ENCODE results near the gene SEC22A. TPM values are rescaled to one million over a fixed set of nuclear protein-coding genes. Genes with fewer than 3 reads are reported as not detected.

The SEC22A gene
- total RNA-seq, 3 donors from 2014 or later (not counting 1 experiment from before 2014, with no cell fraction given), result 16.4 to 21.2 (median 17.0) TPM

DNA sequence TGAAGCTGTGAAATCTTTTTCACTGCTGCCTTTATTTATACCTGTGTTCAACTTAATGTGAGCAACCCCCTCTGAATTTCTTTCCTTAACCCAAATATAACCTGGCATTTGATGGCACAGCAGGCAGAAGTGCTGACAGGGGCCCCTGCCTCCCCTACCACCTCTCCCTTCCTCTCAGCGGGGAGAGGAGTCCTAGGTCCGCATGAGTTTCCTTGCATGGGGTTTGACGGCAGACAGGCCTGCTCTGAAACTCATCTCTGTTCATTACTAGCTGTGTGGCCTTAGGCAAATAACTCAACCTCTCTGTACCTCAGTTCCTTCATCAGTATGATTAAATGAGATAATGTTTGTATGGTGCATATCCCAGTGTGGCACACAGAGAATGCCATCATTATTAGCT is 79.7 kb downstream of the SEC22A start:
- H3K4me1 Mint-ChIP-seq, result peaks cover 6 to 7% of the 10 kb centered on the region in 2 donors
- no peaks in the 10 kb centered on the region for H3K36me3 Mint-ChIP-seq
- H3K36me3 ChIP-seq (ENCODE audit: control insufficient read depth, insufficient read depth, low read length), result no peaks in the 10 kb centered on the region
- intact Hi-C loops (cut with micrococcal nuclease), result no loop called here
- 100% methylated on average over 3 of the region's 3 CpGs for whole genome bisulfite sequencing (ENCODE audit: insufficient coverage)
- no peak overlapping the region for H3K4me3 Mint-ChIP-seq
- ATAC-seq (no peak), DNase-seq (no peak)
- H3K27ac ChIP-seq (ENCODE audit: low read length), result no peak overlapping the region
- H3K27me3 ChIP-seq (ENCODE audit: control insufficient read depth, insufficient read depth, low read length), result no peaks in the 10 kb centered on the region
- H3K4me3 ChIP-seq (ENCODE audit: low read length), result no peak overlapping the region
- no peak overlapping the region for H3K27ac Mint-ChIP-seq
- H3K4me1 ChIP-seq (ENCODE audit: control insufficient read depth, insufficient read depth, low read length), result no peaks in the 10 kb centered on the region
- no peaks in the 10 kb centered on the region for H3K27me3 Mint-ChIP-seq (ENCODE audit: low read depth in 2 of 2)
- no peaks in the 10 kb centered on the region for H3K9me3 ChIP-seq (ENCODE audit: control insufficient read depth, insufficient read depth, low read length)
- TF ChIP-seq, protein P1, sequence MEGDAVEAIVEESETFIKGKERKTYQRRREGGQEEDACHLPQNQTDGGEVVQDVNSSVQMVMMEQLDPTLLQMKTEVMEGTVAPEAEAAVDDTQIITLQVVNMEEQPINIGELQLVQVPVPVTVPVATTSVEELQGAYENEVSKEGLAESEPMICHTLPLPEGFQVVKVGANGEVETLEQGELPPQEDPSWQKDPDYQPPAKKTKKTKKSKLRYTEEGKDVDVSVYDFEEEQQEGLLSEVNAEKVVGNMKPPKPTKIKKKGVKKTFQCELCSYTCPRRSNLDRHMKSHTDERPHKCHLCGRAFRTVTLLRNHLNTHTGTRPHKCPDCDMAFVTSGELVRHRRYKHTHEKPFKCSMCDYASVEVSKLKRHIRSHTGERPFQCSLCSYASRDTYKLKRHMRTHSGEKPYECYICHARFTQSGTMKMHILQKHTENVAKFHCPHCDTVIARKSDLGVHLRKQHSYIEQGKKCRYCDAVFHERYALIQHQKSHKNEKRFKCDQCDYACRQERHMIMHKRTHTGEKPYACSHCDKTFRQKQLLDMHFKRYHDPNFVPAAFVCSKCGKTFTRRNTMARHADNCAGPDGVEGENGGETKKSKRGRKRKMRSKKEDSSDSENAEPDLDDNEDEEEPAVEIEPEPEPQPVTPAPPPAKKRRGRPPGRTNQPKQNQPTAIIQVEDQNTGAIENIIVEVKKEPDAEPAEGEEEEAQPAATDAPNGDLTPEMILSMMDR (IDR thresholded peaks at IDR 0.05), result no peak
- H3K9me3 Mint-ChIP-seq, result no peaks in the 10 kb centered on the region

DNA sequence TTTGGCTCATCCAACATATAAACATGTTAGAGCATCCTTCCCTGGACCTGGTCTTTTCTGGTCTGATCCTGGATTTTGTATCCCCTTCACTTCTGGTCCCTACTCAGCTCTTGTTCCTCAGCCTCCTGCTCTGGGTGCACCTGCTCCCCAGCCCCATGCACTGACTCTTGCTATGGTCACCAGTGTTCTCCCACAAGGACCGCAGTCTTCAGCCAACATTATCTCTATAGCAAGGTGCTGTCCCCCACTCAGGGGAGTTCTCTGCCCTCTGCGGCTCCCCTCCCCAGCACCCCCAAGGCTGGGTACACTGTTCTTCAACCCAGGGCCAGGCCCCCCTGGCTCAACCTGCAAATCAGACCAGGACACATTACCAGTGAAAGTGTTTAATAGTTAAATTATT is 80.2 kb downstream of the SEC22A start:
- 100% methylated on average over 2 of the region's 2 CpGs for WGBS (ENCODE audit: insufficient coverage)
- no peak for ATAC-seq
- TF ChIP-seq, protein P1 (IDR thresholded peaks at IDR 0.05), result no peak

DNA sequence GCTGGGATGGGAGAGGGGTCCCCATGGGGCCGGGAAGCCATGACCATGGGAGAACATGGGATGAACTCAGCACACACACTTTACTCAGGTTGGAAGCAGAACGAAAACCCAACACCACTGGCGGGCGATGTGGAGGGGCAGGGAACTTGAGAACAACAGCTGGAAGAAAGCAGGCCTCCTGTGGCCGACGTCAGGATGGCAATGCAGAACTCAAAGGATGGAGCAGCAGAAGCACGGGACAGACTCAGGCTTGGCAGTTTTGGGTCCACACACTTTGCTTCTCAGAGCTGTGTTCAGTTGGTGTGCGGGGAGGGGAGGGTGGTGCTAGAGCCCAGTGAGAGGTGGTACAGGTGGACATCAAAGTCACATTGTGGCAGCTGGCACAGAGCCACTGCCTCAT is 80.7 kb downstream of the SEC22A start:
- no peak overlapping the region for H3K27ac ChIP-seq (ENCODE audit: low read length)
- intact Hi-C loops (cut with micrococcal nuclease), result no loop called here
- 86% methylated on average over 8 of the region's 8 CpGs for WGBS (ENCODE audit: insufficient coverage)
- H3K9me3 ChIP-seq (ENCODE audit: control insufficient read depth, insufficient read depth, low read length), result no peaks in the 10 kb centered on the region
- no peaks in the 10 kb centered on the region for H3K36me3 ChIP-seq (ENCODE audit: control insufficient read depth, insufficient read depth, low read length)
- no peaks in the 10 kb centered on the region for H3K4me1 ChIP-seq (ENCODE audit: control insufficient read depth, insufficient read depth, low read length)
- TF ChIP-seq, protein P1 (IDR thresholded peaks at IDR 0.05), result no peak
- Mint-ChIP-seq H3K9me3 (no peaks in the 10 kb centered on the region), H3K27ac (no peak overlapping the region), H3K36me3 (no peaks in the 10 kb centered on the region), H3K27me3 (ENCODE audit: low read depth in 2 of 2) (no peaks in the 10 kb centered on the region), H3K4me1 (peaks cover 0 to 5% of the 10 kb centered on the region in 2 donors), H3K4me3 (no peak overlapping the region)
- DNase-seq (no peak), ATAC-seq (no peak)
- H3K4me3 ChIP-seq (ENCODE audit: low read length), result no peak overlapping the region
- H3K27me3 ChIP-seq (ENCODE audit: control insufficient read depth, insufficient read depth, low read length), result no peaks in the 10 kb centered on the region

More for the DNA sequence above, 80.2 kb downstream of the SEC22A start:
- H3K27ac Mint-ChIP-seq, result no peak overlapping the region
- no peaks in the 10 kb centered on the region for H3K9me3 Mint-ChIP-seq
- intact Hi-C loops (cut with micrococcal nuclease), result no loop called here
- Histone ChIP-seq H3K9me3 (ENCODE audit: control insufficient read depth, insufficient read depth, low read length) (no peaks in the 10 kb centered on the region), H3K27me3 (ENCODE audit: control insufficient read depth, insufficient read depth, low read length) (no peaks in the 10 kb centered on the region), H3K36me3 (ENCODE audit: control insufficient read depth, insufficient read depth, low read length) (no peaks in the 10 kb centered on the region), H3K27ac (ENCODE audit: low read length) (no peak overlapping the region), H3K4me3 (ENCODE audit: low read length) (no peak overlapping the region), H3K4me1 (ENCODE audit: control insufficient read depth, insufficient read depth, low read length) (no peaks in the 10 kb centered on the region)
- no peak for DNase-seq
- no peaks in the 10 kb centered on the region for H3K27me3 Mint-ChIP-seq (ENCODE audit: low read depth in 2 of 2)
- H3K36me3 Mint-ChIP-seq, result no peaks in the 10 kb centered on the region
- H3K4me3 Mint-ChIP-seq, result no peak overlapping the region
- H3K4me1 Mint-ChIP-seq, result peaks cover 3 to 4% of the 10 kb centered on the region in 2 donors

DNA sequence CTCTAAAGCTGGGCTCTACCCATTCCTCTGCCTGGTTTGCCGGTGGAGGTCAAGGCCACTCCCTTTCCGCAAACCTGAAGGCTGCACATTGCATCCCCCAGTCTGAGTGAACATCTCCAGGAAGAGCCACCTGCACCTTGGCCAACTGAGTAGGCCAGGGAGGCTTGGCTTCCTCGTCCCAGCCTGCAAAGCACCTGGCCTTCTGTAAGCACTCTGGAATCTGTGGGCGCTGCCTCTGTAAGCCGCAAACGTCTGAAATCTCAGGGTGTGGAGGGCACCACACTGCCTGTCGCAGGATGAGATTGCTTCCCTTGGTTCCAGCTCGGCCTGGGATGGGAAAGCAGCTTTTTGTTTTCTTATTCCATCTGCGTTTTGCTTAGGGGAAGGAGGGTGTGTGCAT is 81.3 kb downstream of the SEC22A start:
- Mint-ChIP-seq H3K9me3 (no peaks in the 10 kb centered on the region), H3K27me3 (ENCODE audit: low read depth in 2 of 2) (no peaks in the 10 kb centered on the region), H3K4me1 (peaks cover 0 to 5% of the 10 kb centered on the region in 2 donors), H3K4me3 (no peak overlapping the region), H3K27ac (no peak overlapping the region), H3K36me3 (no peaks in the 10 kb centered on the region)
- Histone ChIP-seq H3K27me3 (ENCODE audit: control insufficient read depth, insufficient read depth, low read length) (no peaks in the 10 kb centered on the region), H3K9me3 (ENCODE audit: control insufficient read depth, insufficient read depth, low read length) (no peaks in the 10 kb centered on the region), H3K4me1 (ENCODE audit: control insufficient read depth, insufficient read depth, low read length) (no peaks in the 10 kb centered on the region), H3K27ac (ENCODE audit: low read length) (no peak overlapping the region), H3K4me3 (ENCODE audit: low read length) (no peak overlapping the region), H3K36me3 (ENCODE audit: control insufficient read depth, insufficient read depth, low read length) (no peaks in the 10 kb centered on the region)
- DNase-seq (no peak), ATAC-seq (no peak)
- TF ChIP-seq, protein P1 (IDR thresholded peaks at IDR 0.05), result no peak
- WGBS (ENCODE audit: insufficient coverage), result 89% methylated on average over 9 of the region's 9 CpGs
- intact Hi-C loops (cut with micrococcal nuclease), result no loop called here
